Mesendoderm (in vitro differentiated cells): ENCODE measurements around the gene TAPBP.
"Not testable (repeated sequence)": the region's sequence is repeated elsewhere in the genome, so short reads cannot be mapped to it uniquely, and the experiment has no call there.

Source experiments
- DNase-seq: peaks from one replicate; pipeline ENCODE4 v3.0.0; 2013
- H2AK5ac ChIP-seq: 2 replicates; pipeline ENCODE4 v1.6.1; 2013; ENCODE audit warnings: low read length, inconsistent platforms
- H2BK120ac ChIP-seq: 2 replicates; pipeline ENCODE4 v1.6.1; 2013; ENCODE audit warnings: low read depth, mild to moderate bottlenecking, low read length, moderate library complexity, mixed read lengths
- H2BK15ac ChIP-seq: replicated peaks from 2 replicates; pipeline ENCODE4 v1.6.1; 2013; ENCODE audit warnings: low read depth, mild to moderate bottlenecking, moderate library complexity
- H2BK5ac ChIP-seq: 2 replicates; pipeline ENCODE4 v1.6.1; 2013; ENCODE audit warnings: low read length, inconsistent platforms
- H3K18ac ChIP-seq: 2 replicates; pipeline ENCODE4 v1.6.1; 2013; ENCODE audit warnings: mild to moderate bottlenecking, low read length, mixed read lengths
- H3K23ac ChIP-seq: one replicate; pipeline ENCODE4 v1.6.1; 2013; ENCODE audit warnings: low read length
- H3K27ac ChIP-seq: 2 replicates; pipeline ENCODE4 v1.5.1; 2013; ENCODE audit warnings: low read depth, mild to moderate bottlenecking, inconsistent platforms, low read length, moderate library complexity
- H3K27me3 ChIP-seq: 2 replicates; pipeline ENCODE4 v1.6.1; 2013; ENCODE audit warnings: low read length, control low read depth, mild to moderate bottlenecking, inconsistent platforms; ENCODE audit not compliant: insufficient read depth, poor library complexity
- H3K36me3 ChIP-seq: 2 replicates; pipeline ENCODE4 v1.6.1; 2013; ENCODE audit warnings: low read length, inconsistent platforms; ENCODE audit not compliant: control insufficient read depth, insufficient read depth
- H3K4ac ChIP-seq: one replicate; pipeline ENCODE4 v1.6.1; 2013; ENCODE audit warnings: low read depth, mild to moderate bottlenecking, low read length, moderate library complexity
- H3K4me1 ChIP-seq: 2 replicates; pipeline ENCODE4 v1.6.1; 2013; ENCODE audit warnings: low read depth, low read length, inconsistent platforms; ENCODE audit not compliant: control insufficient read depth
- H3K4me2 ChIP-seq: 2 replicates; pipeline ENCODE4 v1.6.1; 2013; ENCODE audit warnings: low read length
- H3K4me3 ChIP-seq: 2 replicates; pipeline ENCODE4 v1.5.1; 2013; ENCODE audit warnings: mild to moderate bottlenecking, low read length
- H3K56ac ChIP-seq: one replicate; pipeline ENCODE4 v1.6.1; 2013; ENCODE audit warnings: low read length
- H3K79me1 ChIP-seq: 2 replicates; pipeline ENCODE4 v1.6.1; 2013; ENCODE audit warnings: low read length, inconsistent platforms
- H3K79me2 ChIP-seq: 2 replicates; pipeline ENCODE4 v1.6.1; 2013; ENCODE audit warnings: mild to moderate bottlenecking, low read length; ENCODE audit not compliant: control insufficient read depth, insufficient read depth
- H3K9ac ChIP-seq: 2 replicates; pipeline ENCODE4 v1.6.1; 2013; ENCODE audit warnings: low read length, inconsistent platforms
- H4K5ac ChIP-seq: one replicate; pipeline ENCODE4 v1.6.1; 2013; ENCODE audit warnings: low read length
- H4K8ac ChIP-seq: one replicate; pipeline ENCODE4 v1.6.1; 2013; ENCODE audit warnings: low read depth, mild to moderate bottlenecking, control low read depth, low read length, moderate library complexity
- WGBS: extraction: QIAGEN DNeasy Blood & Tissue Kit; methylation state at CpG from one replicate; pipeline ENCODE4 v1.1.7; 2013; ENCODE audit warnings: low lambda C conversion rate, missing lambda C conversion rate; ENCODE audit not compliant: insufficient coverage; ENCODE audit errors: extremely low coverage; 5-methylcytosine and 5-hydroxymethylcytosine counted together

TAPBP gene

DNA sequence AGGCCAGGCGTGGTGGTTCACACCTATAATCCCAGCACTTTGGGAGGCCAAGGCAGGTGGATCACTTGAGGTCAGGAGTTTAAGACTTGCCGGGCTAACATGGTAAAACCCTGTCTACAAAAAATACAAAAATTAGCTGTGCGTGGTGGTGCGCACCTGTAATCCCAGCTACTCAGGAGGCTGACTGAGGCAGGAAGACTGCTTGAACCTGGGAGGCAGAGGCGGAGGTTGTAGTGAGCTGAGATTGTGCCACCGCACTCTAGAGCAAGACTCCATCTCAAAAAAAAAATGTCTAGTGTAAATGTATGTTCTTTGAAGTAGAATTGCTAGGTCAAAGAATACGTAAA lies 29.7 kb upstream of the TAPBP start:
- H4K8ac ChIP-seq, H3K79me2 ChIP-seq, H3K4me1 ChIP-seq, H3K18ac ChIP-seq, H3K9ac ChIP-seq, DNase-seq, H3K4me2 ChIP-seq, H2AK5ac ChIP-seq, H2BK5ac ChIP-seq, H3K36me3 ChIP-seq, H4K5ac ChIP-seq, H3K27me3 ChIP-seq, H3K23ac ChIP-seq, H3K56ac ChIP-seq, H3K4me3 ChIP-seq, H2BK15ac ChIP-seq, H3K4ac ChIP-seq, H3K79me1 ChIP-seq, H3K27ac ChIP-seq, H2BK120ac ChIP-seq: not testable (repeated sequence)
- no CpG with 5 or more reads among the region's 7 CpGs for WGBS

DNA sequence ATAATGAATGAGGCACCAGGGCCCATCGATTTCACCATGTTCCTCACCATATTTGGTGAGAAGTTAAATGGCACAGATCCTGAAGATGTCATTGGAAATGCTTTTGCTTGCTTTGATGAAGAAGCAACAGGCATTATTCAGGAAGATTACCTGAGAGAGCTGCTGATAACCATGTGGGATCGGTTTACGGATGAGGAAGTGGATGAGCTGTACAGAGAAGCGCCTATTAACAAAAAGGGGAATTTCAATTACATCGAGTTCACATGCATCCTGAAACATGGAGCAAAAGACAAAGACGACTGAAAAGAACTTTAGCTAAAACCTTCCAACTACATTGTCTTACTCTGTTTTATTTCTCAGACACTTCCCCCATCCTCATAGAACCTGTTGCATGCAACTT lies 25.3 kb upstream of the TAPBP start:
- no peak overlapping the region for H3K56ac ChIP-seq
- no peak overlapping the region for H4K5ac ChIP-seq
- H3K36me3 ChIP-seq: no peaks in the 10 kb centered on the region
- no peak for DNase-seq
- no peak overlapping the region for H3K4me2 ChIP-seq
- H4K8ac ChIP-seq: no peak overlapping the region
- H3K23ac ChIP-seq: no peak overlapping the region
- H2BK120ac ChIP-seq: no peak overlapping the region
- H3K27me3 ChIP-seq: no peaks in the 10 kb centered on the region
- no peak overlapping the region for H3K18ac ChIP-seq
- H3K4ac ChIP-seq: no peak overlapping the region
- H2AK5ac ChIP-seq: no peak overlapping the region
- H3K79me1 ChIP-seq: no peaks in the 10 kb centered on the region
- H3K79me2 ChIP-seq: no peaks in the 10 kb centered on the region
- H2BK5ac ChIP-seq: no peak overlapping the region
- H3K4me1 ChIP-seq: no peaks in the 10 kb centered on the region
- H2BK15ac ChIP-seq: no peak overlapping the region
- H3K9ac ChIP-seq: no peak overlapping the region
- no CpG with 5 or more reads among the region's 6 CpGs for WGBS
- no peak overlapping the region for H3K27ac ChIP-seq
- H3K4me3 ChIP-seq: no peak overlapping the region

DNA sequence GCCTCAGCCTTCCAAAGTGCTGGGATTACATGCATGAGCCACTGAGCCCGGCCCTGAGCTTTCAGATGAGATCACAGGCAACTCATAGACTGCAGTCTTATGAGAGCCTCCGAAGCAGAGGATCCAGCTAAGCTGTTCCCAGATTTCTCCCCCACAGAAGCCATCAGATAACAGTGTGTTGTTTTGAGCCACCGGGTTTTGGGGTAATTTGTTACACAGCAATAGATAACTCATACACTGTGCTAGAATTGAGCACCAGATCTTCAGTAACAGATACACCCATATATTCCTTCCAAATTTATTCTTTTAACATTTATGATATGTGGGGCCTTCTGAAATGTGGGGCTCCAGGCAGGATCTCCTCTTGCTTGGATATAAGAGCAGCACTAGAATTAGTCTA lies 22.6 kb upstream of the TAPBP start:
- H4K8ac ChIP-seq: no peak overlapping the region
- no peak overlapping the region for H3K9ac ChIP-seq
- WGBS: no CpG with 5 or more reads among the region's 3 CpGs
- no peak overlapping the region for H4K5ac ChIP-seq
- H2BK120ac ChIP-seq: no peak overlapping the region
- no peak overlapping the region for H3K27ac ChIP-seq
- no peaks in the 10 kb centered on the region for H3K27me3 ChIP-seq
- no peak overlapping the region for H2AK5ac ChIP-seq
- no peak overlapping the region for H2BK5ac ChIP-seq
- H3K4me1 ChIP-seq: no peaks in the 10 kb centered on the region
- no peak overlapping the region for H3K4ac ChIP-seq
- no peak overlapping the region for H3K4me3 ChIP-seq
- no peaks in the 10 kb centered on the region for H3K79me1 ChIP-seq
- H2BK15ac ChIP-seq: no peak overlapping the region
- no peak overlapping the region for H3K56ac ChIP-seq
- H3K79me2 ChIP-seq: no peaks in the 10 kb centered on the region
- no peak overlapping the region for H3K18ac ChIP-seq
- DNase-seq: no peak
- no peaks in the 10 kb centered on the region for H3K36me3 ChIP-seq
- H3K4me2 ChIP-seq: no peak overlapping the region
- H3K23ac ChIP-seq: no peak overlapping the region

DNA sequence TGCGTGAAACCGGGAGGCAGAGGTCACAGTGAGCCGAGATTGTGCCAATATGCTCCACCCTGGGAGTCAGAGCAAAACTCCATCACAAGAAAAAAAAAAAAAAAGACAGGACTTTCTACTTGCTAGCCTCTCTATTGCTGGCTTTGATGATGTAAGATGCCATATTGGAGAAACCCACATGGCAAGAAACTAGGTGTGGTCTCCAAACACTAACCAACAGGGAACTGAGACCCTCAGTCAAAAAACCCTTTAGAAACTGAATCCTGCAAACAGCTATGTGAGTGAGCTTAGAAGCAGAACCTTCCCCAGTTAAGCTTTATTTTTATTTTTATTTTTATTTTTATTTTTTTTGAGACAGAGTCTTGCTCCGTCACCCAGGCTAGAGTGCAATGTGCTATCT lies 22.0 kb upstream of the TAPBP start:
- WGBS: no CpG with 5 or more reads among the region's 4 CpGs
- Histone ChIP-seq H2BK120ac (no peak overlapping the region), H3K4ac (no peak overlapping the region), H3K36me3 (no peaks in the 10 kb centered on the region), H3K27ac (no peak overlapping the region), H3K56ac (no peak overlapping the region), H3K4me3 (no peak overlapping the region), H2AK5ac (no peak overlapping the region), H4K8ac (no peak overlapping the region), H3K79me2 (no peaks in the 10 kb centered on the region), H3K9ac (no peak overlapping the region), H2BK5ac (no peak overlapping the region), H3K18ac (no peak overlapping the region), H3K4me2 (no peak overlapping the region), H3K79me1 (no peaks in the 10 kb centered on the region), H4K5ac (no peak overlapping the region), H2BK15ac (no peak overlapping the region), H3K27me3 (no peaks in the 10 kb centered on the region), H3K4me1 (no peaks in the 10 kb centered on the region), H3K23ac (no peak overlapping the region)
- DNase-seq: no peak

DNA sequence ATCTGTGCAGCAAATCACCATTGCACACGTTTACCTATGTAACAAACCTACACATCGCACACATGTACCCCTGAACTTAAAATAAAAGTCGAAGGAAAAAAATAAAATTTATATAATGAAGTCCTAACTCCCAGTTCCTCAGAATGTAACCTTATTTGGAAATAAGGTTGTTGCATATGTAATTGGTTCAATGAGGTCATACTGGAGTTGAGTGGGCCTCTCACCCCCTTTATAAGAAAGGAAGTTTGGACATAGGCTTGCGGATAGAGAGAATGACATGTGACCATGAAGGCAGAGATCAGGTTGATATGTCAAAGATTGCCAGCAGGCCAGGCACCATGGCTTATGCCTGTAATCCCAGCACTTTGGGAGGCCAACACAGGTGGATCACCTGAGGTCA lies 19.8 kb upstream of the TAPBP start:
- no peak overlapping the region for H3K23ac ChIP-seq
- H3K79me2 ChIP-seq: no peaks in the 10 kb centered on the region
- no peak overlapping the region for H4K8ac ChIP-seq
- no peak overlapping the region for H2BK5ac ChIP-seq
- H3K79me1 ChIP-seq: no peaks in the 10 kb centered on the region
- no peaks in the 10 kb centered on the region for H3K27me3 ChIP-seq
- no peak overlapping the region for H4K5ac ChIP-seq
- no peaks in the 10 kb centered on the region for H3K36me3 ChIP-seq
- H3K56ac ChIP-seq: no peak overlapping the region
- no peak for DNase-seq
- H3K27ac ChIP-seq: no peak overlapping the region
- H3K4me1 ChIP-seq: no peaks in the 10 kb centered on the region
- H3K4ac ChIP-seq: no peak overlapping the region
- no peak overlapping the region for H2BK120ac ChIP-seq
- H3K4me2 ChIP-seq: no peak overlapping the region
- H2AK5ac ChIP-seq: no peak overlapping the region
- no peak overlapping the region for H2BK15ac ChIP-seq
- H3K18ac ChIP-seq: no peak overlapping the region
- no peak overlapping the region for H3K9ac ChIP-seq
- H3K4me3 ChIP-seq: no peak overlapping the region
- WGBS: no CpG with 5 or more reads among the region's 4 CpGs

DNA sequence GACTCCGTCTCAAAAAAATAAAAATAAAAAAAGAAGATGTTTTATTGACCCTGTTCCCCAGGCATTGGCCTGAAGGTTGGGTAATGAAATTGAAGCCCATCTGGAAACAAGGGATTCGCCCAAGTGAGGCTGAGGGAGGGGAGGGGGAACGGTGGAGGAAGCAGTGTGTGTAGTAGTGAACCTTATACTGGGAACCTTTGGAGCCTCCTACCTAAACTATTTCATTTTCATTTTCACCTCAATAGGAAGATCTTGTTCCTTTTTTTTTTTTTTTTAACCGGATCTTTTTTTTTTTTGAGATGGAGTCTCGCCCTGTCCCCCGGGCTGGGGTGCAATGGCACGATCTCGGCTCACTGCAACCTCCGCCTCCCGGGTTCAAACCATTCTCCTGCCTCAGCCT lies 16.9 kb upstream of the TAPBP start:
- Histone ChIP-seq H3K36me3 (no peaks in the 10 kb centered on the region), H3K4me3 (no peak overlapping the region), H3K4me2 (no peak overlapping the region), H3K27ac (no peak overlapping the region), H3K4ac (no peak overlapping the region), H2BK5ac (no peak overlapping the region), H3K9ac (no peak overlapping the region), H3K79me2 (no peaks in the 10 kb centered on the region), H2BK120ac (no peak overlapping the region), H3K4me1 (no peaks in the 10 kb centered on the region), H3K27me3 (no peaks in the 10 kb centered on the region), H4K5ac (no peak overlapping the region), H3K56ac (no peak overlapping the region), H3K23ac (no peak overlapping the region), H3K18ac (no peak overlapping the region), H4K8ac (no peak overlapping the region), H2AK5ac (no peak overlapping the region), H2BK15ac (no peak overlapping the region), H3K79me1 (no peaks in the 10 kb centered on the region)
- DNase-seq: no peak
- no CpG with 5 or more reads among the region's 10 CpGs for WGBS
